CD14-positive monocyte (primary cell): ENCODE results near the gene TARS3. TPM values are rescaled to one million over a fixed set of nuclear protein-coding genes. Genes with fewer than 3 reads are reported as not detected.

Experiments used
- DNase-seq, 3 donors: peaks; one replicate each; pipeline ENCODE4 v3.0.0-alpha.2; 2011 to 2022
- H2AFZ ChIP-seq: 2 replicates; pipeline ENCODE4 v1.6.0; 2012; ENCODE audit warnings: mild to moderate bottlenecking, low read depth, low read length, inconsistent platforms; ENCODE audit not compliant: insufficient read depth, poor library complexity, severe bottlenecking
- H3K27ac ChIP-seq, 2 donors: 1 replicate in 1 of 2; 2 replicates in 1 of 2; pipeline ENCODE4 v1.5.1; 2012 to 2013; ENCODE audit warnings: low read length in 2 of 2, control low read depth in 1 of 2, inconsistent platforms in 1 of 2, low read depth in 1 of 2, mild to moderate bottlenecking in 1 of 2
- H3K27me3 ChIP-seq, 2 donors: one replicate each; pipeline versions ENCODE4 v1.6.0 to v1.6.1; 2011 to 2013; ENCODE audit warnings: low read length in 2 of 2; ENCODE audit not compliant: control insufficient read depth in 2 of 2, insufficient read depth in 2 of 2
- H3K36me3 ChIP-seq, 2 donors: replicated peaks in 1 of 2; 1 replicate in 1 of 2; 2 replicates in 1 of 2; pipeline versions ENCODE4 v1.5.1 to v1.6.1; 2012 to 2013; ENCODE audit warnings: low read length in 2 of 2, control low read depth in 1 of 2, inconsistent platforms in 1 of 2, mild to moderate bottlenecking in 1 of 2; ENCODE audit not compliant: insufficient read depth in 2 of 2, control insufficient read depth in 1 of 2
- H3K4me1 ChIP-seq, 2 donors: 1 replicate in 1 of 2; 2 replicates in 1 of 2; pipeline versions ENCODE4 v1.5.1 to v1.6.1; 2012 to 2013; ENCODE audit warnings: low read length in 2 of 2, control low read depth in 1 of 2, inconsistent platforms in 1 of 2, mild to moderate bottlenecking in 1 of 2, moderate library complexity in 1 of 2; ENCODE audit not compliant: insufficient read depth in 2 of 2, control insufficient read depth in 1 of 2
- H3K4me2 ChIP-seq: replicated peaks from 2 replicates; pipeline ENCODE3; 2012; ENCODE audit warnings: low read length, moderate library complexity, mild to moderate bottlenecking; ENCODE audit not compliant: poor library complexity, severe bottlenecking; ENCODE audit errors: extremely low read depth
- H3K4me3 ChIP-seq, 3 experiments: fragments of 200-600 bp in 1 of 3; sonication (generic) in 1 of 3; replicated peaks in 1 of 3; 1 replicate in 2 of 3; 2 replicates in 1 of 3; pipeline ENCODE4 v1.5.1; 2011 to 2013; ENCODE audit warnings: low read length in 3 of 3, mild to moderate bottlenecking in 3 of 3, control low read depth in 2 of 3, low read depth in 2 of 3, inconsistent platforms in 1 of 3, moderate library complexity in 1 of 3
- H3K79me2 ChIP-seq: 2 replicates; pipeline ENCODE4 v1.6.0; 2012; ENCODE audit warnings: mild to moderate bottlenecking, control low read depth, inconsistent platforms, low read length, moderate library complexity; ENCODE audit not compliant: insufficient read depth
- H3K9ac ChIP-seq: 2 replicates; pipeline ENCODE4 v1.6.0; 2017; ENCODE audit warnings: low read length, mild to moderate bottlenecking; ENCODE audit not compliant: insufficient read depth, poor library complexity, severe bottlenecking
- H3K9me3 ChIP-seq, 2 donors: replicated peaks in 1 of 2; 1 replicate in 1 of 2; 2 replicates in 1 of 2; pipeline versions ENCODE4 v1.5.1 to v1.6.1; 2012 to 2013; ENCODE audit warnings: low read length in 2 of 2, control low read depth in 1 of 2; ENCODE audit not compliant: control insufficient read depth in 1 of 2, insufficient read depth in 1 of 2
- H4K20me1 ChIP-seq: 2 replicates; pipeline ENCODE4 v1.6.0; 2012; ENCODE audit warnings: mild to moderate bottlenecking, low read length, control low read depth, moderate library complexity; ENCODE audit not compliant: insufficient read depth
- H3K27ac Mint-ChIP-seq, 7 donors: one replicate each; pipeline ENCODE4 v1.8.0; 2020; ENCODE audit warnings: mild to moderate bottlenecking in 7 of 7, mixed read lengths in 7 of 7, moderate library complexity in 6 of 7, inconsistent platforms in 2 of 7
- H3K27me3 Mint-ChIP-seq, 3 donors: one replicate each; pipeline ENCODE4 v1.8.0; 2021 to 2022; ENCODE audit warnings: low read depth in 3 of 3, mild to moderate bottlenecking in 3 of 3, mixed read lengths in 3 of 3, moderate library complexity in 3 of 3, inconsistent platforms in 1 of 3
- H3K36me3 Mint-ChIP-seq, 2 donors: one replicate each; pipeline ENCODE4 v1.8.0; 2020; ENCODE audit warnings: mixed read lengths in 2 of 2, inconsistent platforms in 1 of 2, mild to moderate bottlenecking in 1 of 2
- H3K4me1 Mint-ChIP-seq: one replicate; pipeline ENCODE4 v1.8.0; 2020; ENCODE audit warnings: mild to moderate bottlenecking, mixed read lengths
- H3K4me3 Mint-ChIP-seq, 2 donors: one replicate each; pipeline ENCODE4 v1.8.0; 2020; ENCODE audit warnings: mild to moderate bottlenecking in 2 of 2, mixed read lengths in 2 of 2, moderate library complexity in 1 of 2
- H3K9me3 Mint-ChIP-seq, 7 donors: one replicate each; pipeline ENCODE4 v1.8.0; 2020 to 2022; ENCODE audit warnings: mixed read lengths in 7 of 7, mild to moderate bottlenecking in 6 of 7, moderate library complexity in 6 of 7, inconsistent platforms in 2 of 7
- WGBS: methylation state at CpG from one replicate; pipeline ENCODE4 v1.1.5; 2013; ENCODE audit warnings: missing lambda C conversion rate; ENCODE audit not compliant: insufficient coverage; 5-methylcytosine and 5-hydroxymethylcytosine counted together
- intact Hi-C, 2 donors: fragments of 100-400 bp; cut with micrococcal nuclease; formaldehyde crosslinking; loops; one replicate each; pipeline versions ENCODE4 v1.15.0 to v1.15.1; 2023
- polyA minus RNA-seq: library from RNA; depleted of rRNA, polyadenylated mRNA; stranded (reverse); fragments of >200 nt; gene quantifications from 2 replicates; pipeline ENCODE4 v1.2.3, GENCODE V29; 2012
- polyA plus RNA-seq, 3 donors: library from polyadenylated mRNA; depleted of rRNA in 1 of 3; unstranded in 2 of 3; stranded (reverse) in 1 of 3; fragments of 300-500 nt in 2 of 3; fragments of >200 nt in 1 of 3; fragmentation: Illumina TruSeq in 2 of 3; gene quantifications; 1 replicate in 2 of 3; 2 replicates in 1 of 3; pipeline ENCODE4 v1.2.3, GENCODE V29; 2012 to 2021
- total RNA-seq, 12 experiments: library from RNA in 1 of 12; stranded (reverse) in 1 of 12; fragments of 120-200 nt in 1 of 12; gene quantifications; one replicate each; pipeline ENCODE4 v1.2.4 and lab custom pipeline; 2013 to 2026; ENCODE audit warnings: mixed read lengths in 6 of 12, inconsistent platforms in 1 of 12
- TF ChIP-seq, protein P1 (sequence below): fragments of 200-600 bp; IDR thresholded peaks from one replicate; pipeline ENCODE4 v1.8.0; 2022; ENCODE audit warnings: antibody characterized with exemption, mild to moderate bottlenecking

Gene TARS3
- total RNA-seq (2013): 7.2 TPM
- polyA plus RNA-seq: 1 to 10 TPM; 1.3 to 2.4 (median 1.8) TPM
- polyA minus RNA-seq: 3.6 and 4.0 TPM in 2 replicates
- total RNA-seq (lab: John Stamatoyannopoulos, UW): 4.2 to 18.8 (median 13.2) reads per million in 11 experiments

DNA sequence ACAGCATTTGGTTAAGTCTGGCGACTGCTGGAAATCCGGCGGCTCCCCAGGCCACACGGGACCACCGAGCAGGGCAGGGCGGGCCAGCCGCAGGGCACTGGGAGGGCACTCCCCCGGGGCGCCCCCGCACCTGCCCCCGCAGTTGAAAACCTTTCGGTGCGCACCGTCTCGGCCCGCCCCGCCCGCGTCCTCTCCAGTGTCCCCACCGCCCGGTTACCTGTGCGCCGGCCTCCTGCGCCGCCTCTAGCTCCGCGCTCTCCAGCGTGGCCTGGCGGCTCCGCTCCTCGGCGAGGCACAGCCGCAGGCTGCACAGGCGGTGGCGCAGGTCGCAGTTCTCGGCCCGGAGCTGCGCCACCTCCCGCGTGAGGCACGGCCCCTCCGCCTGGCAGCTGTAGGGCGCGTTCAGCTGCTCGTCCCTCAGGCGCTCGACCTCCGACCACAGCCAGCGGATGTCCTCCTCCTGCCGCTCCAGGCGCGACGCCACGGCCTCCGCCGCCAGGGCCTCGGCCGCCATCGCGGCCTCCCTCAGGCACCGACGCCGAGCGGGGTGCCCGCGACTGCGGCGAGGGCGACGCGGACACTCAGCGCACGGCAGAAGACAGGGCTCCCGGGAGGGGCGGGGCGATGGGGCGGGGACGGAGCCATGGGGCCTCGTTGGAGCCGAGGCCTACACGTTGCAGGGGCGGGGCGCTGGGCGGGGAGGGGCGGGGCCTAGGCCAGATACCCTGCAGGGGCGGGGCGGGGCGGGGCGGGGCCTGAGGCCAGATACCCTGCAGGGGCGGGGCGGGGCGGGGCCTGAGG lies at the start of gene TARS3:
Gene TARS3, minus strand, starts transcription at position 600 of the 801 bp plus-strand sequence. Its CDS starts 86 bp downstream, at position 514.
- peak; percentile 89 to 93 (median 90) for DNase-seq
- peak within 1 kb of the TSS; percentile 86 for H2AFZ ChIP-seq
- peak within 1 kb of the TSS; percentile 42 to 80 for H3K27ac ChIP-seq
- H3K4me1 ChIP-seq: peaks cover 13 to 14% of the 10 kb centered on the region in 2 donors
- TF ChIP-seq, protein P1, sequence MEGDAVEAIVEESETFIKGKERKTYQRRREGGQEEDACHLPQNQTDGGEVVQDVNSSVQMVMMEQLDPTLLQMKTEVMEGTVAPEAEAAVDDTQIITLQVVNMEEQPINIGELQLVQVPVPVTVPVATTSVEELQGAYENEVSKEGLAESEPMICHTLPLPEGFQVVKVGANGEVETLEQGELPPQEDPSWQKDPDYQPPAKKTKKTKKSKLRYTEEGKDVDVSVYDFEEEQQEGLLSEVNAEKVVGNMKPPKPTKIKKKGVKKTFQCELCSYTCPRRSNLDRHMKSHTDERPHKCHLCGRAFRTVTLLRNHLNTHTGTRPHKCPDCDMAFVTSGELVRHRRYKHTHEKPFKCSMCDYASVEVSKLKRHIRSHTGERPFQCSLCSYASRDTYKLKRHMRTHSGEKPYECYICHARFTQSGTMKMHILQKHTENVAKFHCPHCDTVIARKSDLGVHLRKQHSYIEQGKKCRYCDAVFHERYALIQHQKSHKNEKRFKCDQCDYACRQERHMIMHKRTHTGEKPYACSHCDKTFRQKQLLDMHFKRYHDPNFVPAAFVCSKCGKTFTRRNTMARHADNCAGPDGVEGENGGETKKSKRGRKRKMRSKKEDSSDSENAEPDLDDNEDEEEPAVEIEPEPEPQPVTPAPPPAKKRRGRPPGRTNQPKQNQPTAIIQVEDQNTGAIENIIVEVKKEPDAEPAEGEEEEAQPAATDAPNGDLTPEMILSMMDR: no peak
- under 1% methylated on average over 81 of the region's 93 CpGs for WGBS
- peaks cover 11 to 28% of the 10 kb centered on the region in 2 donors for H3K36me3 ChIP-seq
- peak within 1 kb of the TSS; percentile 74 to 94 for H3K4me3 Mint-ChIP-seq
- H3K4me3 ChIP-seq: peak within 1 kb of the TSS; percentile 42 to 81 (median 75)
- H3K4me1 Mint-ChIP-seq: peaks cover 15% of the 10 kb centered on the region
- intact Hi-C loops: loop anchor here (2.0 to 10.0 kb wide), 4 partner anchors 72 to 1119 kb away; partner anchors contain the start of genes ASB7 (in 1 of the 2), LINS1 (in 1 of the 2), SNRPA1 (in 1 of the 2) and TM2D3 (in 1 of the 2)
- peak within 1 kb of the TSS; percentile 85 for H3K4me2 ChIP-seq
- peaks cover 0 to 3% (median 2%) of the 10 kb centered on the region in 3 donors for H3K27me3 Mint-ChIP-seq
- peak within 1 kb of the TSS; percentile 78 for H3K9ac ChIP-seq
- H3K27me3 ChIP-seq: peaks cover 0 to 2% of the 10 kb centered on the region in 2 donors
- H3K9me3 Mint-ChIP-seq: peaks cover 4 to 11% (median 8%) of the 10 kb centered on the region in 7 donors
- H3K36me3 Mint-ChIP-seq: peaks cover 17 to 23% of the 10 kb centered on the region in 2 donors
- peaks cover 0 to 6% of the 10 kb centered on the region in 2 donors for H3K9me3 ChIP-seq
- peaks cover 4% of the 10 kb centered on the region for H4K20me1 ChIP-seq
- peak within 1 kb of the TSS in 5 of 7 donors; percentile 11 to 90 (median 64) for H3K27ac Mint-ChIP-seq
- no peaks in the 10 kb centered on the region for H3K79me2 ChIP-seq

- H3K4me1 ChIP-seq: no peaks in the 10 kb centered on the region
- H3K36me3 ChIP-seq: no peaks in the 10 kb centered on the region
- DNase-seq: no peak
- no peak overlapping the region for H3K27ac ChIP-seq
- 78% methylated on average over 6 of the region's 7 CpGs for WGBS
- H3K79me2 ChIP-seq: no peaks in the 10 kb centered on the region
- H4K20me1 ChIP-seq: no peaks in the 10 kb centered on the region
- intact Hi-C loops: no loop called here
- no peak overlapping the region for H2AFZ ChIP-seq
- no peaks in the 10 kb centered on the region for H3K27me3 ChIP-seq
- H3K4me3 Mint-ChIP-seq: no peak overlapping the region
- no peak overlapping the region for H3K9ac ChIP-seq
- H3K9me3 Mint-ChIP-seq: no peaks in the 10 kb centered on the region
- no peaks in the 10 kb centered on the region for H3K9me3 ChIP-seq
- no peak overlapping the region for H3K4me2 ChIP-seq
- H3K4me3 ChIP-seq: no peak overlapping the region
- H3K4me1 Mint-ChIP-seq: no peaks in the 10 kb centered on the region
- peak overlapping the region in 2 of 7 donors; percentile 3 to 31 for H3K27ac Mint-ChIP-seq
- H3K27me3 Mint-ChIP-seq: peaks cover 0 to 7% (median 2%) of the 10 kb centered on the region in 3 donors
- TF ChIP-seq, protein P1: no peak
- no peaks in the 10 kb centered on the region for H3K36me3 Mint-ChIP-seq
Measured at GRCh38 chr15:101773496-101774100, 49.3 kb upstream of the TARS3 start.
